NCI-H146 treated with DMSO at 0.1 percent for 48 hours (cell line): Measurements from ENCODE around the gene FTH1.
"Not testable (repeated sequence)": the region's sequence is repeated elsewhere in the genome, so short reads cannot be mapped to it uniquely, and the experiment has no call there.

Source experiments
- DNase-seq: peaks from one replicate; lab custom pipeline; 2025; ENCODE audit not compliant: unreplicated experiment; lab: John Stamatoyannopoulos, UW

The FTH1 gene

GRCh38 chr11:61967116-61967923, at the start of gene FTH1:
Gene FTH1, minus strand, starts transcription at chr11:61967634. Its CDS starts 209 bp downstream, at chr11:61967425.
- peak; percentile 82 for DNase-seq

DNA sequence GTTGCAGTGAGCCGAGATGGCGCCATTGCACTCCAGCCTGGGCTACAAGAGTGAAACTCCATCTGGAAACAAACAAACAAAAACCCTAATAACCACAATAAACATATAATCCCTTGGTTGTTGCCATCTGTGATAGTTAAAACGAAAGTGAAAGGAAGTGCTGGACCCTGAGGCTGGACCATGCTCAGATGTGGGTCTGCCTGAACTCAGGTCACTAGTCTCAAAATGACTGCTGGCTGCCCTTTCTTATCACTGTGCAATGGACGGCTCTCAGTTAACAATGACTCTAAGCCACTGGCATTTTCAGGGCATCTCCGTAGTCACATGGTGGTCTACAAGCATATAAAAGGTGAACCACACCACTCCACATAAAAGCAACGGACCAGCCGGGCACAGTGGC, 48.2 kb upstream of the FTH1 start:
- no peak for DNase-seq

DNA sequence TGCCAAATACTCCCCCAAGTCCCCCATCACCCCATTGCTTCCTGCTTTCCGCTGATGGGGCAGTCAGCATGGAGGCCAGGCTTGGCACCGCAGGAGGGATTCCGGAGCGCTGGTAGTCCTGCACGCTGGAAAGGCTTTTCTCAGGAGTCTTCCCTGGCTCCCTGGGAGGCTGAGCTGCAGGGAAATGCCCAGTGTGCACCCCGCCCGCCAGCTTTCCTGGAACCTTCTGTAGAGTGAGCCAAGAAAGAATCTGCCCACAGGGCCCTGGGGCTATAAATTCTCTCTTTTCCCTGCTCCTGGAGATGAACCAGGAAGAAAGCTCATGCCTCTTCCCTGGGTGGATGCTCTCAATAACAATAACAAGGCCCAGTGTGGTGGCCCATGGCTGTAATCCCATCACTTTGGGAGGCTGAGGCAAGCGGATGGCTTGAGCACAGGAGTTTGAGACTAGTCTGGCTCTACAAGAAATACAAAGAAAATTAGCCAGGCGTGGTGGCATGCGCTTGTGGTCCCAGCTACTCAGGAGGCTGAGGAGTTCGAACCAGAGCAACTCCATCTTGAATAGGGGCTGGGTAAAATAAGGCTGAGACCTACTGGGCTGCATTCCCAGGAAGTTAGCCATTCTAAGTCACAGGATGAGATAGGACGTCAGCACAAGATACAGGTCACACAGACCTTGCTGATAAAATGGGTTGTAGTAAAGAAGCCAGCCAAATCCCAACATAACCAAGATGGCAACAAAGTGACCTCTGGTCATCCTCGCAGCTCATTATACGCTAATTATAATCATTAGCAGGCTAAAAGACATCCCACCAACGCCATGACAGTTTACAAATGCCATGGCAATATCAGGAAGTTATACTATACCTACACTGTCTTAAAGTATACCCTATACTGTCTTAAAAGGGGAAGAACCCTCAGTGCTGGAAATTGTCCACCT, 46.4 kb upstream of the FTH1 start:
- DNase-seq = no peak

- no peak for DNase-seq
Measured at GRCh38 chr11:62012832-62013461, 45.5 kb upstream of the FTH1 start.

DNA sequence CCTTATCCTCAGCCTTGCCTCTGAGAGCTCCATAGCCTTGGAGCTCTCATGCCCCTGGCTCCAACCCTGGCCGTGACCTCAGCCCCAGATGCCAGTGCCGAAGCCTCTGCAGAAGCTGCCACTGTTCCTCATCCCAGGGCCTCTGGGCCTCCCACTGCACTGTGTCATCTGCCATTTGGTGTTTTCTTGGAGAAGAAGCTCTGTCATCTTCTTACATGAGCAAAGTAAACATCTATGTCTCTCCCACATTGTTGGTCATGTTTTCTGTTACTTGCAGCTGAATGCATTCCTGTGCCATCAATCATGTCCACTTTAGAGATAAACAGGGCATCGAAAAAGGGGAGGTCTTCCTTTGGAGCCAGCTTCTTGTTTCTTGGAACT, 45.0 kb upstream of the FTH1 start:
- DNase-seq = no peak

GRCh38 chr11:62011881-62012280, 44.4 kb upstream of the FTH1 start:
- DNase-seq = no peak

- no peak for DNase-seq
Measured at GRCh38 chr11:62010935-62011528, 43.6 kb upstream of the FTH1 start.

GRCh38 chr11:62008193-62008592, 40.8 kb upstream of the FTH1 start:
- no peak for DNase-seq

- no peak for DNase-seq
Measured at GRCh38 chr11:62004473-62004872, 37.0 kb upstream of the FTH1 start.

GRCh38 chr11:62002283-62002682, 34.8 kb upstream of the FTH1 start:
- not testable (repeated sequence) for DNase-seq

DNA sequence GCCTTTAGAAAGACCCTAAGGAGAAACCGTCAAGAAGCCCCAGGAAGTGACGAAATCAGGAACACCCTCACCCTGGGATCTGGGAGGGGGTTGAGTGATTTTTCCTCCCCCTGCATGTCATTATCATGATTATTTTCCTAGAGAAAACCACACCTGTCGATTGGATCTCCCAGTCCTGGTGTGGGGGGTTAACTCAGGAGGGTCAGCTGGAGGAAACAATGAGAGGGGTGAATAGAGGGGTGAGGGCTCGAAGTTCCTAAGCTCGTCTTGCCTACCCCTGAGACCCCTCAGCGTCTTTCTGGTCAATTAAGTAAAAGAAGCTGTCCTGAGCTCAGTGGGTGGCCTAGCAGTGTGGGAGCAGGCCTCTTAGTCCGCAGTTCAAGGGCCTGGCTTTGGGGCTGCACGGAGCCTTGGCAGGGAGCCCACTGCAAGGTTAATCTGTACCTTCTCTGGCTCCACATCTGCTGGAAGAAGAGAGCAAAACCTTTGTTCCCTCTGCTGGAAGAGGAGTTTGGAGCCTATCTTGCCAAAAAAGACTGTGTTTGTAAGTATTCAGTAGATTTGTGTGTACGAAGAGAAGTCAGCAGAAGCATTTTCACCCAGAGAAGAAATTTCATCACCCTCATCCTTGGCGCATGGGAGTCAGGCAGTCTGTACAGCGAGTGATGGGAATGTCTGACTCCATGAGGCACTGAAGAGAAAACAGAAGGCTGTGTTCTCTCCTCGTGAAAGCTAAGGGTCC, 34.2 kb upstream of the FTH1 start:
- no peak for DNase-seq

DNA sequence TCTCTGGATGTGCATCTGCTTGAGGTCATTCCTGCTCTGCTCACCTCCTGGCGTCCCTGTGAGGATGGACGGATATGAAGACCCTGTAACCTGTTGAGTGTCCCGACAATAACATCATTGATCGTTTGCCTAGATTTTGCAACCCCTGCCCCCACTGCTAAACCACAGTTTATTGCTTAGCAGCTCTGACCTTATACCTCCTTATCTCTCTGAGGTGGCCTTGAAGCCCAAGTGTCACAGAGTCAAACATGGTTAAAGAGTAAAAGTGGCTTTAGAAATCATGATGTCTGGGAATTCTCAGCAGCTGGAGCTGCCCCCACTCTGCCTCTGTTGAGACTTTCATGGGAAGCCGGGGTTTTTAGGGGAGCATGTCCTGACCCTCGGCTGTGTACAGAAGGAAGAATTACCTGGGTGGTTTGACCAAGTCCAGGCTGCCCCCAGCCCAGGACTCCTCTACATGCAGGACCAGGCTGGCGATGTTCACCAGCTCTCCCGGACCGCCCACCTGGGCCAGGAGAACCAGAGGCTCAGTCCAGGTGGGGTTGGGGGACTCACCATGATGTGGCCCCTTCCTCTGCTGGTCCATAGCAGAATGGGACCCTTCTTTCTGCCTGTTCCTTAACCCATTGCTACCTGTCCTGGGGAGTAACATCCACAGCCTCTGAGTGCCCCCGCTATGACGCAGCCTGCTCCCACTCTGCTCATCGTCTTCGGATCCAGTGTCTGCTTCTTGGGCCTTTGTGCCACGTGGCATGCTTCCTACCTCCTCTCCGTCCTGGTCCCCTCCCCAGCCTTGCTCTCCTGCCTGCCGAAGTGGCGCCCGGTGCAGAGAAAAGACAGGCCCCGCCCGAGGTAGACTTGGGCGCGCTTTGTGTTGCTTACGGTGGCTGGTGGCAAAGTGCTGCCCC, 33.4 kb upstream of the FTH1 start:
- DNase-seq = no peak

GRCh38 chr11:61999141-61999975, 31.9 kb upstream of the FTH1 start:
- DNase-seq = no peak

DNA sequence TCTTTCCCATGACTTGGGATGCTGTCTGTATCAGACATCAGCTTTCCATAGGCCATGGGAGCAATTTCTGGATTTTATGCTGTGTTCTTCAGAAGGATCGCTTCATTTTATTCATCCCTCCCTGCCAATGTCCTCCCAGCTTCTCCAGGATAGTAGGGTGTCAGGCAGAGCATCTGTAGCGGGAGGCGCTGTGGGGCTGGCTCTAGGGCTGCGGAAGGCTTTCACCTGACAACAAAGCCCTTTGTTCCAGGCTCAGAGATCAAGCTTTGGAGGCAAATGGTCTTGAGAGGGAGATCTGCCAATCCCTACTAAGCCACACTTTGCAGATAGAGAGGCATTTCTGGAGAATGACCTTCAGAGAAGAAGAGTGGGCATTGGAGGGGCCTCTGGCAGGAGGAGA, 29.5 kb upstream of the FTH1 start:
- no peak for DNase-seq

- no peak for DNase-seq
Measured at GRCh38 chr11:61994981-61995380, 27.5 kb upstream of the FTH1 start.

DNA sequence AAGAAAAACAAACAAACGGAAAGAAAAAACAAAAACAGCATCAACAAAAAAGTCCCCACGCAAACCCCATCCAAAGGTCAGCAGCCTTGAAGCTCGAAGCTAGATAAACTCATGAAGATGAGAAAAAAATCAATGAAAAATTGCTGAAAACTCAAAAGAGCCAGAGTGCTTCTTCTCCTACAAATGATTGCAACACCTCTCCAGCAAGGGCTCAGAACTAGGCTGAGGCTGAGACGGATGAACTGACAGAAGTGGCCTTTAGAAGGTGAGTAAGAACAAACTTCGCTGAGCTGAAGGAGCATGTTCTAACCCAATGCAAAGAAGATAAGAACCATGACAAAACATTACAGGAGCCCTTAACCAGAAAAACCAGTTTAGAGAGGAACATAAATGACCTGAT, 18.4 kb upstream of the FTH1 start:
- no peak for DNase-seq

- DNase-seq = no peak
Measured at GRCh38 chr11:61983419-61983818, 16.0 kb upstream of the FTH1 start.

DNA sequence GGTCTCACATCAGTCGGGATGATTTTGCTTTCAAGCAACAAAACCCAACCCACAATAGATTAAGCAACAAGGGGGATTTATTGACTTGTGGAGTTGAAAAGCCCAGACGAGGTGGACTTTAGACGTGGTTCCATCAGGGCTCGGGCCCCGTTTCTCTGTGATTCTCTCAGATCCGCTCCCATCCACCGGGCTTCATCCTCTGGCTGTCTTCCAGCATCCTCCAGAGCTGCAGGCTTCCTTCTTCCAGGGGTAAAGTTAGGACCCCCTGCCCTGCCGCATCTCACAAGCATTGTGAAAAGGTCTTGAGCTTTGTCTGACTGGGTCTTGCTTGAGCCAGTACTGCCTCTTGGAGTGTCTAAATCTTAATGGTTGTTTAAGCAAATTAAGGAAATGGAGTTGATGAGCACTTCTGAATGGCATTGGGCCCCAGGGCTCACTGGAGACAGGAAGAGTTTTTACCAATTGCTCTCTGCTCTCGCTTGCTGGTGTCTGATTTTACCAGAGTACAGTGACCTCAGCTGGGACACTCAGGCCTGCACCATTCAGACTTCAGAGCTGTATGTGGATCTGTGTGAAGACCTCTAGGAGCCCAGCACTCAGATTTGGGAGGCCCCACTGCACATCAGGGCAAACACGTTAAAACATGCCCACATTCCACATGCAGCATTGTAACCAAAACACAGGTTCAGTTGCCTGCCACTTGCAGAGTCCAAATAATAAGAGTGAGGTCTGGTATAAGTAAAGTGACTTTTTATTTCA, 13.5 kb upstream of the FTH1 start:
- no peak for DNase-seq
